SK-MEL-5 (cell line): ENCODE results near the gene UGT8. TPM values are rescaled to one million over a fixed set of nuclear protein-coding genes. Genes with fewer than 3 reads are reported as not detected.
"Not testable (repeated sequence)": the region's sequence is repeated elsewhere in the genome, so short reads cannot be mapped to it uniquely, and the experiment has no call there.

Source experiments
- DNase-seq: peaks from one replicate; pipeline ENCODE4 v3.0.0-alpha.2; 2016; ENCODE audit warnings: low read depth, low spot score
- in situ Hi-C: cut with HindIII; loops from 2 replicates; pipeline ENCODE4 v1.10.0; 2016; ENCODE audit warnings: low sequenced_read_pairs, high pct_unique_total_duplicates, low pct_unique_long_range_greater_than_20kb
- total RNA-seq: library from RNA; depleted of rRNA; stranded (reverse); fragments of >200 nt; shearing (Covaris generic); gene quantifications from 2 replicates; pipeline ENCODE4 v1.2.3, GENCODE V29; 2014

Gene UGT8
- total RNA-seq, 1 experiment from 2014 or later, result 7.4 TPM

DNA sequence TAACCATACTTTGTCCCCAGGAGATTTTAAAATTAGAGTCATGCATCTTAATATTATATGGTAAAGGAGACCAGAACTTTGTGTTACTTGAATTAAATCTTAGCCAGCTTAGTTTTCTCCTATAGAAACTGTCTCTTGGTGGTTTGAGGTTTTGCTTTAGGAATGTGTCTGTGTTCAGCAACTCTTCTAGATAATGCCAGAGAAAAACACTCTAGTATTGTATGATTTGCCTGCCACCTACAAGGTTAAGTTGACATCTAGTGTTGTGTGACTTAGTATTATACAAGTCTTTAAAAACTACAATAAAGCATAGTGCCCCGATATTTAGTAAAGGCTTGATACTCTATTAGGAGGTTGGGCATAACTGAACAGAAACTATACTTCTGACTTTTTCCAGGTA, 2.1 kb downstream of the UGT8 start:
- in situ Hi-C loops, result no loop called here
- peak; percentile 17 for DNase-seq

DNA sequence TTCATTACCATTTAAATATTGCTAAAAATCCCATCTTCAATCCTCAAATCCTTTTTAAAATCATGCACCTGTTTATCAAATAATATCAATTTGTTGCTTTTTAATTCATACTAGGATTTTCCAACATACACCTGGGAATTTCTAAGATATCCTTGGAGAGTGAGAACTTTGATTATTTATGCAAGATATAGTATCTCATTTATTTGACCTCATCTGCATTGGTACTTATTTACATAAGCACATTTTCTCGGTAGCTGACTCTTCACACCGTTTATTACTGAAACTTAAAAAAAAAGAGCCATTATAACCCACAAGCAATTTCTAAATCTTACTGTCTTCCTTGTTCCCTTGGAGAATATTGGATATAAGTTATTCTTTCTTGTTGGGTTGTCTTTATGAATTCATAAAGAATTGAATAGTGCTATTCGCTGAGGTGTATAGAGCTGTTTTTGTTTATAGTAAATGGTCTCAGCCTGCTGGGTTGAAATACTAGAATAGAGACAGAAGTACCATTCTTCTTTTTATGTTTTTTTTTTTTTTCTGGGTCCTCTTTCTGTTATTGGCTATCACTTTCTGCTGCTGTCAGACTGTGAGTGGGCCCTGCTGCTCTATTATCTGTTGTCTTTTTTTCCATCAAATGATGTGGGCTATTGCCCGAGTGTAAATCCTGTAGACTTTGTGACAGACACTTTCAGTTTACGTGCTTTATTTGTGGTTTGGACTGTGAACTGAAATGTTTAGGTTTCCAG, 2.9 kb downstream of the UGT8 start:
- peak; percentile 87 for DNase-seq

DNA sequence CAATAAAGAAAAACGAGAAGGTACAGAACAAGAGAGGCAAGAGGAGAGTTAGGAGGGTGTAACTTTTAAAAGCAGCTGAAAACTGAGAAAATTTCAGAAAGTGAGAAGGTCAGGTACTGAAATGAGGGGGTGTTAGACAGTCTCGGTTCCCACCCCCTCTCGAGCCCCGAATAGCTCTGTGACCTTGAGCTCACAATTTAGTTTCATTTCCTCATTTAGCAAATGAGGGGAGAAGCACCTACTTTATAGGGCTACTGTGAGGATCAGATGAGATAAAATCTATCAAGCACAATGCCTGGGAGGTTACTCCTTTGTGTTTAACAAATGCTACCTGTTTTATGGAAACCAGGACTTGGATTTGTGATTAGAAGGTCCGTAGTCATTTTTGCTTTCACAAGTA, 4.9 kb downstream of the UGT8 start:
- in situ Hi-C loops, result no loop called here
- no peak for DNase-seq

More for the DNA sequence above, 2.9 kb downstream of the UGT8 start:
- in situ Hi-C loops, result no loop called here

DNA sequence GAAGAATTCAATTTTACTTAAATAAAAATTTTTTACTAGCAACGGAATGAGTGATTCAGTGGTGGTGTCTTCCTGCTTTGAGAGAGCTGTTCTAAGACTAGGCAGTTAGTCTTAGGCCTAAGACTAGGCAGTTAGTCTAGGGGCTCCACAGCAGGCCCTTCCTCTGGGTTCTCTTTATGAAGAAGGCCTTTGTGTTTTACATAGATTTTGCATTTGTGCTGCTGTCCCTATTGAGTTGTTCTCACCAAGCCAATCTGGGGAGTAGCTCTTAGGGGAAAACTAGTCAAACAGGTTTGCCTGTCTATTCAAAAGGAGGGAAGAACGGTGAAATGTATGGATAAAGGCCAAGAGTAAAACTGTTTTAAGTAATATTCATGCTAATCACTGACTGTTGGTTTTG, 7.6 kb downstream of the UGT8 start:
- no peak for DNase-seq
- in situ Hi-C loops, result no loop called here

DNA sequence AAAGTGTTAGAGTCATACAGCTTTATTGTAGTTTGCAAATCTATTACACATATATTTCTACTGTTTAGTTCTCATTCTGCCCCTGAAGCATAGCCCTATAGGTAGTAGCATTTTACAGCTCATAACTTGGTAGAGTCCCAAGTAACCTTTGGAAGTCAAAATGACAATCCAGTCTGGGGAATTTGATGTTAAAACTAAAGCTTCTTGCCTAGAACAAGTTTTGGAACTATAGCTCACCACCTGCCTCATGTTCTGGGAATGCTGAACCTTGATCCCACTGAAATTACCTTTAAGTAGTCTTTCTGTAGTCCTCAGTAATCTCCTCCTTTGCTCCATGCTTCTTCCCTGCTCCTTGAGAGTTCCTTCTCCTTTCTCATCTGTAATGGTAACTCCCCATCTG, 8.4 kb downstream of the UGT8 start:
- in situ Hi-C loops, result no loop called here
- no peak for DNase-seq

DNA sequence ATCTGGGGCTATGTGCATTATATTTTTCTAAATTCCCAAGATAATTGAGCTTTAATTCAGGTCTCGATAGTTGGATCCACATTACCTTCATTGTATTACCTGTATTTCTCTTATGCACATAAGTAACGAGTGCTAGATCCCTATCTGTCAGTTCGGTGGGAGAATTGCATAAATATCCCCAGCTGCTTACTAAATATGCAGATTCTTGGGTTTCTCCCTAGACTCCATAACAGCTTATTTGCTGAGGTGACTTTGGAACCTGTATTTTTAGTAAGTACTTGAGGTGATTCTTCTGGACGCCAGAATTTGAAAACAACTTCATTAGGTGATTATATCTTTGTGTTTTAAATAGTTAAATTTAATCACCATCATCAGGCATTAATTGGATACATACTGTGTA, 15.0 kb downstream of the UGT8 start:
- DNase-seq, result no peak
- in situ Hi-C loops, result no loop called here

DNA sequence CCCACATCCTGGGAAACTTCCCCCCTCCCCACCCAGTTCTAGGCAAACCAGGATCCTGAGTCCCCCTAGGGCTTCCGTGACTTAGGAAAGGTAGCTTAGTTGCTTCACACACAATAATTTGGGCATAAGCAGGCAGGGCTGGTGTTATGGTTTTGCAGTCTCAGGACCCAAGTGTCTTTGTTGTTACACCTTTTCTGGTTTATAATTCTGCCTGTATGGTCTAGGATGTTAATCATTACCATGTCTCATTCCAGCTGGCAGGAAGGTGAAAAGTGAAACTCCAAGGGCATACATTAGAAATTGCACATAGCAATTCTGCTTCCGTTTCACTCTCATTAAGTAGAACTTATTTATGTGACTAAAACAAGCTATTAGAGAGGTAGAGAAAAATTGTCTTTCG, 16.8 kb downstream of the UGT8 start:
- in situ Hi-C loops, result no loop called here

DNA sequence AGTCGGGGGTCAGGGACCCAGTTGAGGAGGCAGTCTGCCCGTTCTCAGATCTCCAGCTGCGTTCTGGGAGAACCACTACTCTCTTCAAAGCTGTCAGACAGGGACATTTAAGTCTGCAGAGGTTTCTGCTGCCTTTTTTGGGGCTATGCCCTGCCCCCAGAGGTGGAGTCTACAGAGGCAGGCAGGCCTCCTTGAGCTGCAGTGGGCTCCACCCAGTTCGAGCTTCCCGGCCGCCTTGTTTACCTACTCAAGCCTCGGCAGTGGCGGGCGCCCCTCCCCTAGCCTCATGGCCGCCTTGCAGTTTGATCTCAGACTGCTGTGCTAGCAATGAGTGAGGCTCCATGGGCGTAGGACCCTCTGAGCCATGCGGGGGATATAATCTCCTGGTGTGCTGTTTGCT, 17.4 kb downstream of the UGT8 start:
- in situ Hi-C loops, DNase-seq: not testable (repeated sequence)

More for the DNA sequence above, 16.8 kb downstream of the UGT8 start:
- DNase-seq, result no peak

DNA sequence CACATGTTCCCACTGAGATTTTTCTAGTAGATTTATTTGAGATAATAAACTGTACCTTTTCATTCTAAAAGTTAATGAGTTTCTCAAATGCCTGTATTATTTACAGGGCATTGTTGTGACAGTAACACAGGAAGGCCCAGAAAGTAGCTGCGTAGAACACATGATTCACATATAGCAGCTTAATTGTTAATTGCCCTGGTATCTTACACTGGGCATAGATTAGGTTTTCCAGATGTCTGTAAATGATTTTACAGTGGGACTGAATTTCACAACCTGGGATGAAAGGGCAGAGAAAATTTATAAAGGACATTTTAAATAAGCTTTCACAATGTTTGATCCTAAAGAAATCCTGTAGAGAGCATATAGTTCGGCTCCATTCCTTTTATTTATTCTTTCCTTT, 27.6 kb downstream of the UGT8 start:
- in situ Hi-C loops, result no loop called here
- no peak for DNase-seq

DNA sequence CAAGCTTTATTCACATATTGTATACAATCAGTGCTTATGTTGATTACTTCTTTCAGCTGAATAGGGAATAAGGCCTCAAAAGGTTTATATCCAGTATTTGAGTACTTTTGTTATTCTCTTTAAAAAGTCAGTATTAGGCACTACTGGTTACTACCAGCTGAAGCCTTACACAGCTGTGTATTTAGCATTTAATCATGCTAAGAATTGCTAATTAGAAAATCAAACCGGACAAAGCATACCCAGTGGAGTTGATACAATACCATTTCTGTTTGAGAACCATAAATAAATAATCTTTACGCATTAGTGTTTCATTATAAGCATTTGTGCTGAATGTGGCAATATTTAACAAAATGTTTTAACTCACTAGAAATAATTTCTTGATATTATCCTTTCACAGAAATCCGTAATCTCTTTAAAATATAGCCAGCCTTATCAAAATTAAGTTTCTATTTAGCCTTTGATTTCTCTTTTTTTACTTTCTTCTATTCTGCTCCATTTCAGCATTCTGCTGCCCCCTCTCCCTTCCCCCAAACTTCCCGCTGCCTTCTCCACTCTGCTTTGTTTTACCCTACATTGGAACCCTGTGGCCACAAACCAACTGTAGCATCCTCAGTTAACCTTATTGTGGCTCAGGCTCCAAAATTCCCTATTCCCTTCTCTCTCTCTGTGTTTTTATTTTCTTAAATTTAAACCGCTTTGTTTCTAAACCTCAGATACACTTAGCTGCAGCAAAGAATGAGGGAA, 37.8 kb downstream of the UGT8 start:
- in situ Hi-C loops, result no loop called here
- no peak for DNase-seq

DNA sequence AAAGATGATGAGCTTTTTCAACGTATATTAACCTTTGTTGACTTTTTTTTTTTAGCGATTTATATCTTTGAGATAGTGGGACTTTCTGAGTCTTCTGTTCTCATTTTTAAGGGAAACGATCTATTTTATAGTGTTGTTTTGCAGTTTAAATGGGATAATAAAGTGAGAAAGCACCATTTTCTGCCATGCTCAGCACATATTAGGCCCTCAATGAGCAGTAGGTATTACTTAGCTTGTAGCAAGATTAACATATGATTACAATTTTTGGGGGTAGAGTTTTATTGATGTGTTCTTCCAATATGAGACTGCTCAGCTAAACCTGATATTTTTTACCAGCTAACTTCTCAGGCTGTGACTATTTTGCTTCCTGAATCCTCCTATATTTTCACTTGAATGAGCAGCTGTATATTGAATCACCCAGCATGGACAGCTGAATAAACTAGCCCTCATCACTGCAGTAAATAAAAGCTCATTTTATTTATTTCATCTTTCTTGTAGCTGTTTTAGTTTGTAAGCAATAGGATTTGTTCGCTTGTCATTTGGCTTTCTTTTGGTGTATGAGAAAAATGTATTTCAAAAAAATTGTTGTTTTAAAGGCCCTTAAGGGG, 43.7 kb downstream of the UGT8 start:
- DNase-seq, result no peak
- in situ Hi-C loops, result no loop called here

DNA sequence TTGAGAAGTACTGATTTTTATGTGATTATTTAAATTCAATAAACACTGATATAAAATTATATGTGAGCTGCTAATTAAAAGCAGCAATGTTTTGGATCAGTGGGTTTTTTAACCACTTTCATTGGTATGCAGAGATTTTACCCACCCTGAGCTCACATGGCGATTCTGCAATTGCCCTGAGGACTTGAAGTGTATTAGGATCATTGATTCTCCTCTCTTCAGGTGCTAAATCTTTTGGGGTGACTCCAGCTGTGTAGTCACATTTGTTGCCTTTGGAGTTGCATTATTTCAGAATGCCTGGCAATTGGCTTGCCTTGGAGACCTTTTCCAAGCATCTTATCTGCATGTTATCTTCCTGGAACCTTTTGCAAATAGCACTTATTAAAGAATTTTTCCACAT, 51.3 kb downstream of the UGT8 start:
- in situ Hi-C loops, result no loop called here
- no peak for DNase-seq

DNA sequence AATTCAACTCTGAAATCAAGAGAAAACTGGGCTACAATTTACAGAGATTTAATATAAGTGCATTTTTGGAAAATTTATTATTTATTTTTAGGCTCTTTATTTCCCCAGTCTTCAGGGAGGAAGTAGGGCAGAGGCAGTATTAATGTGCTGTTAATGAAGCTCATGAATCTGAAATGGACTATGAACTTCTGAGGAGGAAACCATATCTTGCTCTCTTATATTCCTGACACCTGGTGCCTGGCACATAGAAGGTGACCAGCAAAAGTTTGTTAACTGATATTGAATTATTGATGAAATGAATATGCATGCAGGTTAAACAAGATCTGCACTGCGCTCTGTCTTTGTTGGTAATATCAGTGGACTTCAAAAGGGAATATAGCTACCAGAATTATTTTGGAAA, 55.1 kb downstream of the UGT8 start:
- in situ Hi-C loops, result no loop called here
- no peak for DNase-seq

DNA sequence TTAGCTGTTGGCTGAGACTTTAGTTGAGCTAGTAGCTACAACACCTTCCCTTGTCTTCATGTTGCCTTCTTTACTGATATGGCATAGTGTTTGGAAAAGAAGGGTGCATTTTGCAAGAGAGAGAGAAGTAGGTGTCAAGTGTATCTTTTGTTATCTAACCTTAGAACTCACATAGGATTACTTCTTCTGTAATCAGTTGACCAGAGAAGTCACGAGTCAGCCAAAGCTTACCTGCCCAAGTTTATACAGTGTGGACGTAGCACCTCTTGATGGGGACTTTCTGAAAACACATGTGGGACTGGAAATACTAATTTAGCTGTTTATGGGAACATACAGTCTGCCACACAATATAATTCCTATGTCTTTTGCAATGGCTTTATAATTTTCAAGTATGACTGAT, 56.0 kb downstream of the UGT8 start:
- DNase-seq, result peak; percentile 16
- in situ Hi-C loops, result no loop called here

DNA sequence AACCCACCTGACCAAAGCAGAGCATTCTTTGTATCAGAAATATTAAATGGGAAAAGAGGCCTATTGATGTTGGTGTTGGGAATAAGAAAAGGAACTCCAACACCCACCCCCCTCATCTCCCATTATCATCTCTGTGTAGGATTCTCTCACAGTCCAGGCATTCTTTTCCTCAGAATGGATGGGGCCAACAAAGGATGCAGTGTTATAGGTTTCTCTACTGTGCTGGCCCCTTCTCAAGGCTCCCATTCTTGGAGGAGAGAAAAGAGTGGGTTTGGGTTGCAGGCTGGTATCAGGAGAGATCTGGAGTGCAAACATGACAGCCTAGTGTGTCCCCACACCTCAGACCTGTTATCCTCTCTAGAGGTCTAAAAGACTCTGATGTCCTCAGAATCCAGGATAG, 59.6 kb downstream of the UGT8 start:
- peak; percentile 75 for DNase-seq
- in situ Hi-C loops, result no loop called here

DNA sequence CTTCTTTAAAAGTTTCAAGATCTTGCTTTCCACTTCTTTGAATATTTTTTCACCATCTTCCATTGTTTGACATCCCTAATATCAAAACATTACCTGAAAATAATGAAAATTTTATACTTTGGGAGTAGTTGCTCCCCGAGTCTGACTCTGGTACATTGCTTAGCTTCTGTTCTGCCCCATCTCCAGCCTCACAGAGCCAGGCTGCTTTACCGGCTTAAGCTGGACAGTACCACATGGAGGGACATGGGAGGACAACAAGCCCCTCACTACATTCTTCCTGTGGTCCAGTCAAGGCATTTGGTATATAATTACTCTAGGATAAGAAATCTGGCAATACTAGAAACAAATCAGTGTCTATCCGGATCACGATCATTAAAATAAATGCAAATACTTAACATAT, 60.2 kb downstream of the UGT8 start:
- in situ Hi-C loops, result no loop called here
- no peak for DNase-seq

DNA sequence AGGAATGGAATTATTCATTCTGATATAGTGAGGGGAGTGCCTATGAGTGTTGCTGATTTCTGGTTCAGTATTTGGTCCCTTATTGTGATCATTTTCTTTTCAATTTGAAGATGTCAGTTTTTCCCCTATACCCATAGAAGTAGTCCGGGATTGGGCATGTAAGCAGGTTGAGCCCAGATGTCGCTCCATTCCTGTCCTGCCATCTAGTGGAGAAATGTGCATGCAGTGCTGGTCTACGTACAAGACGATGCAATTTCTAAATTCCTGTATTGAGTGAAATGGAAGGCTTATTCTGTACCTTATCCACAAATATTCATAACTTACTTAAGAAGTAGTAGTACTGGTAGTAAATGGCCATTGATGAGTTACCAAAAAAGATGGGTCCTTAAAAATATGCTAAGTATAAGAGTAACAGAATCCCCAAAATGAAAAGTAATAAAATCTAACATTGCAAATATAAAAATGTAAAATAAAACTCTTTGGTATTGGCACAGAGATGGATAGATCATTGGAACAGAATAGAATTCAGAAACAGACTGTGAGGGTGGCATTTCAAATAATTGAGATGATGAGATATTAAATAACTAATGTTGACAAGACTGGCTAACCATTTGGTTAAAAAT, 60.9 kb downstream of the UGT8 start:
- peak; percentile 83 for DNase-seq
- in situ Hi-C loops, result no loop called here

DNA sequence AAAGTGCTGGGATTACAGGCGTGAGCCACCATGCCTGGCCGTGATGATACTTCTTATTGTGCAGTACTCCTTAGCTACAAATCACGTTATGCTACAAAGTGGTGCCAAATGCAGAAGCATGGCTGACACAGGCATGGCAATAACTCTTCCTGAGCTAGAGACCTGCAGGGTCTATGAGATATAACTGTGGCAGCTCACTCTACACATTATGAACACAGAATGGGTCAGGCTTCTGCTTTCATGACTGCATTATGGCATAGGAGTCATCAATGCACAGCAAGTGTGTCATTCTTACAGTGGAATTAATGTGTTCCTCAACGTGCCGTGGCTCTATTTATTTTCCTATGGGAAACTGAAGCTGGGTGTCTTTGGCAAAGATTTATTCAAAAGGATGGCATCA, 64.5 kb downstream of the UGT8 start:
- no peak for DNase-seq
- in situ Hi-C loops, result no loop called here
